Left lung (tissue), 10 donors: ENCODE results near the gene FGF1. TPM values are rescaled to one million over a fixed set of nuclear protein-coding genes. Genes with fewer than 3 reads are reported as not detected.

Experiments used
- ATAC-seq: fragments of 200-7000 bp; cut with Tn5 transposase; one replicate; pipeline ENCODE4 v1.9.1; 2020; ENCODE audit warnings: moderate library complexity
- DNase-seq, 4 donors: peaks; one replicate each; pipeline ENCODE4 v3.0.0-alpha.2; 2013 to 2020
- H3K27ac ChIP-seq, 2 donors: fragments of 200-600 bp; sonication (generic) in 1 of 2; one replicate each; pipeline versions ENCODE4 v1.5.0 to v1.8.0; 2020 to 2021
- H3K27me3 ChIP-seq, 2 donors: fragments of 200-600 bp; sonication (generic) in 1 of 2; one replicate each; pipeline versions ENCODE4 v1.5.0 to v1.8.0; 2020 to 2021
- H3K36me3 ChIP-seq, 2 donors: fragments of 200-600 bp; sonication (generic) in 1 of 2; one replicate each; pipeline versions ENCODE4 v1.5.0 to v1.8.0; 2020 to 2021
- H3K4me1 ChIP-seq, 2 donors: fragments of 200-600 bp; one replicate each; pipeline ENCODE4 v1.8.0; 2021
- H3K4me3 ChIP-seq, 2 donors: fragments of 200-600 bp; sonication (generic) in 1 of 2; one replicate each; pipeline versions ENCODE4 v1.5.0 to v1.8.0; 2020 to 2021; ENCODE audit warnings: mild to moderate bottlenecking in 1 of 2
- H3K9me3 ChIP-seq, 2 donors: fragments of 200-600 bp; sonication (generic) in 1 of 2; one replicate each; pipeline versions ENCODE4 v1.5.0 to v1.8.0; 2020 to 2021
- intact Hi-C, 2 donors: fragments of 100-400 bp; cut with DNase I; formaldehyde crosslinking; loops; one replicate each; pipeline versions ENCODE4 v1.11.2 to v1.14.2; 2022
- polyA plus RNA-seq, 6 donors: library from polyadenylated mRNA; unstranded; fragments of 120-200 nt; gene quantifications; one replicate each; pipeline ENCODE4 v1.2.1, GENCODE V29; 2013; ENCODE audit not compliant: insufficient read length in 6 of 6
- total RNA-seq, 2 donors: library from RNA; stranded (reverse); fragmentation: NEBNext Ultra II Directional; extraction: Animal tissue kit (Norgen Biotek cat#: 25700); gene quantifications; one replicate each; pipeline ENCODE4 v1.2.1, GENCODE V29; 2021
- TF ChIP-seq, protein P1 (sequence below), 2 donors: fragments of 200-600 bp; sonication (generic) in 1 of 2; IDR thresholded peaks; one replicate each; pipeline versions ENCODE4 v1.5.0 to v1.8.0; 2021; ENCODE audit warnings: antibody characterized with exemption in 2 of 2
- donor health status: DM: no; HTN: yes; CAD: no.
- donor health status: DM: no; HTN: no; CAD: no.

The FGF1 gene
- total and polyA plus RNA-seq, 8 donors, result 0.41 to 1.9 (median 1.4) TPM

DNA sequence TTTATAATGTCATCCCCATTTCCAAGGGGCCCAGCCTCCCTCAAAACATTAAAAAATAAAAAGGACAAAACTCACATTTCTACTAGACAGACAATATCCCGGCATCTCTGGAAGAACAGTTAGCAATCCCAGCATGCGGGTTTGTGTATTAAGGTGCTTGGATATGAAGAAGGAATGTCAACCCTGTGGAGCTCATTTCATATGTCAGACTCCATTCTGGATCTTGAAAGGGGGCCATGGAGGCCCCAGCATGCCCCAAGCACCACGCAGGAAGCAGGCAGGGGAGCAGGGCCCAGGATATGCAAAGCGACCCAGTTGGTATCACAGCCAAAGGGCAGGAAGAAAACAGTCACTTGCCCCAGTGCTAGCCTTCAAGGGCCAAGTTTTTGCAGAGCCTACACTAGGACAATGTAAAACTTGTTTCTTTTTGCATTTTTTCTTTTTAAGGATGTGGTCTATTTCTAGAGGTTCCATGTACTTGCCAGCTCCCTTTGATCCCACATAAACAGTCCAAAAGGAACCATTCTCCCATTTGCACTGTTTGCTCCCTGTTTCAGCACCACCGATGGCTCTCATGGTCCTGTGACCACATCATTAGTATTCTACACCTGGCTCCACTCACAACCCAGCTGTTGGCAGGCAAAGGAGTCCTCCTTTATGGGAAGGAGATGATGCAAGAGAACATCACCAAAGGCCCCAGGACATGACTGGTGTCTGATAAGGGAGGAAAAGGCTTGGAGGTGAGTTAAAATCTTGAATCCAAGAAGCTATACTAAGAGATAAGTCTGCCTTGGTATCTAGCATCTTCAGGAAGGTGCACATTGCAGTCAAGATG lies 58.3 kb downstream of the FGF1 start:
- TF ChIP-seq, protein P1, sequence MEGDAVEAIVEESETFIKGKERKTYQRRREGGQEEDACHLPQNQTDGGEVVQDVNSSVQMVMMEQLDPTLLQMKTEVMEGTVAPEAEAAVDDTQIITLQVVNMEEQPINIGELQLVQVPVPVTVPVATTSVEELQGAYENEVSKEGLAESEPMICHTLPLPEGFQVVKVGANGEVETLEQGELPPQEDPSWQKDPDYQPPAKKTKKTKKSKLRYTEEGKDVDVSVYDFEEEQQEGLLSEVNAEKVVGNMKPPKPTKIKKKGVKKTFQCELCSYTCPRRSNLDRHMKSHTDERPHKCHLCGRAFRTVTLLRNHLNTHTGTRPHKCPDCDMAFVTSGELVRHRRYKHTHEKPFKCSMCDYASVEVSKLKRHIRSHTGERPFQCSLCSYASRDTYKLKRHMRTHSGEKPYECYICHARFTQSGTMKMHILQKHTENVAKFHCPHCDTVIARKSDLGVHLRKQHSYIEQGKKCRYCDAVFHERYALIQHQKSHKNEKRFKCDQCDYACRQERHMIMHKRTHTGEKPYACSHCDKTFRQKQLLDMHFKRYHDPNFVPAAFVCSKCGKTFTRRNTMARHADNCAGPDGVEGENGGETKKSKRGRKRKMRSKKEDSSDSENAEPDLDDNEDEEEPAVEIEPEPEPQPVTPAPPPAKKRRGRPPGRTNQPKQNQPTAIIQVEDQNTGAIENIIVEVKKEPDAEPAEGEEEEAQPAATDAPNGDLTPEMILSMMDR (IDR thresholded peaks at IDR 0.05), result no peak
- peaks cover 3 to 5% of the 10 kb centered on the region in 2 donors for H3K4me1 ChIP-seq
- DNase-seq (no peak), ATAC-seq (no peak)
- no peaks in the 10 kb centered on the region for H3K36me3 ChIP-seq
- H3K9me3 ChIP-seq, result no peaks in the 10 kb centered on the region
- no peak overlapping the region for H3K4me3 ChIP-seq
- H3K27ac ChIP-seq, result no peak overlapping the region
- intact Hi-C loops, result no loop called here
- no peaks in the 10 kb centered on the region for H3K27me3 ChIP-seq

DNA sequence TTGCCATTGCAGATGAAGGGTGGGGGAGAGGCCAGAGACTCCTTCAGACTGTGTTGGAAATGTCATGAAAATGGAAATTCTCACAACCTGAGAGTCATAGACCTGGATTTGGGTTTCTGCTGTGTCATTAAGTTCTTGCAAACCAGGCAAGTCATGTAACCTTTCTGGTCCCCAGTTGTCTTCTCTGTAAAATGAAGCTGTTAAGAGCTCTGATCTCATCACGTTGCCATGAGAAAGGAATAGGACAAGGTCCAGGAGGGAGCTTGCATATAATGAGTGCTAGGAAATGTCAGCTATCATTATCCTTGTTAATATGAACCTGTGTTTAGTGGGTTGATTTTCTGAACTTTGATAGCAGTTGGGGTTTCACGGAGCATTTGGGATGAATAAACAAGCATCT lies 59.1 kb downstream of the FGF1 start:
- TF ChIP-seq, protein P1 (IDR thresholded peaks at IDR 0.05), result no peak

DNA sequence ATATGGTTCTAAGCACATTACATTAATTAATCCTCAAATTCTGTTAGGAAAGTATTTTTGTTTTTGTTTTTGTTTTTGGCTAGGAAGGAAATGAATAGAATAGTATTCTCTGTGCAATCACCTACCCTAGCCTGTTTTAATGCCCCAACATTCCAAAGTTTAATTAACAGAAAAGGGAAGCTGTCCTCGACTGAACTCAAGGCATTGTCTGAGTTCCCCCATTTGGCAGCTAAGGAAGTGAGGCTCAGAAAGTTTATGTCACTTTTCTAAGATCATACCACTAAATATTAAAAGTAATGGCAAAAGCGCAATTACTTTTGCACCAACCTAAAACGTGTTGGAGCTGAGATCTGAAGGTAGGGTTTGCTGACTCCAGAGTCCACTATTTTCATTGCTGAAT lies 59.8 kb downstream of the FGF1 start:
- ATAC-seq, result no peak
- H3K27me3 ChIP-seq, result no peaks in the 10 kb centered on the region
- no peaks in the 10 kb centered on the region for H3K36me3 ChIP-seq
- H3K27ac ChIP-seq, result no peak overlapping the region
- no peaks in the 10 kb centered on the region for H3K9me3 ChIP-seq
- TF ChIP-seq, protein P1 (IDR thresholded peaks at IDR 0.05), result no peak
- peaks cover 3 to 5% of the 10 kb centered on the region in 2 donors for H3K4me1 ChIP-seq
- DNase-seq, result no peak
- intact Hi-C loops, result no loop called here
- no peak overlapping the region for H3K4me3 ChIP-seq

More for the DNA sequence above, 59.1 kb downstream of the FGF1 start:
- ATAC-seq (no peak), DNase-seq (no peak)
- H3K9me3 ChIP-seq, result no peaks in the 10 kb centered on the region
- H3K4me1 ChIP-seq, result peaks cover 3 to 5% of the 10 kb centered on the region in 2 donors
- no peaks in the 10 kb centered on the region for H3K36me3 ChIP-seq
- H3K27ac ChIP-seq, result no peak overlapping the region
- no peaks in the 10 kb centered on the region for H3K27me3 ChIP-seq
- no peak overlapping the region for H3K4me3 ChIP-seq
- intact Hi-C loops, result no loop called here

DNA sequence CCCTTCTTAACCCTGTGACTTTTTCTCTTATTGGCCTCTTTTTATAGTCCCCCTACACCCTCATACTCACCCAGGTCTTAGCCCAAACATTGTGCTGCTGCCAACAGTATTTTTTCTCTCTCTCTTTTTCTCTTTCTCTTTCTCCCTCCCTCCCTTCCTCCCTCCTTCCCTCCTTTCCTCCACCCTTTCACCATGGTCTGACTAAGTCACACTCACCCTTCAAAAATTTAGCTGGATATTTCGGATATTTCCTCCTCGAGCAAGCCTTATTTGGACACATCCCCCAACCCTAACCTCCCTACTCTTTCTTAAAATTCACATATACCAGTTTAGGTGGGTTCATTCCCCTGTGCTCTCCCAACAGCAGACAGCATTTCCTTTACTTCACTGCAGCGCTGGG lies 64.7 kb downstream of the FGF1 start:
- Histone ChIP-seq H3K27me3 (no peaks in the 10 kb centered on the region), H3K4me1 (peaks cover 3 to 5% of the 10 kb centered on the region in 2 donors), H3K9me3 (no peaks in the 10 kb centered on the region), H3K36me3 (no peaks in the 10 kb centered on the region), H3K27ac (no peak overlapping the region), H3K4me3 (no peak overlapping the region)
- ATAC-seq, result no peak
- intact Hi-C loops, result no loop called here
- no peak for DNase-seq
- TF ChIP-seq, protein P1 (IDR thresholded peaks at IDR 0.05), result no peak

GRCh38 chr5:142619815-142620214 lies 66.1 kb downstream of the FGF1 start:
- Histone ChIP-seq H3K27me3 (no peaks in the 10 kb centered on the region), H3K4me3 (no peak overlapping the region), H3K27ac (no peak overlapping the region), H3K4me1 (no peaks in the 10 kb centered on the region), H3K9me3 (no peaks in the 10 kb centered on the region), H3K36me3 (no peaks in the 10 kb centered on the region)
- ATAC-seq (no peak), DNase-seq (no peak)
- intact Hi-C loops, result no loop called here
- TF ChIP-seq, protein P1 (IDR thresholded peaks at IDR 0.05), result no peak
